Pulmonary artery endothelial cell (primary cell): ENCODE measurements around the gene N4BP2. TPM values are rescaled to one million over a fixed set of nuclear protein-coding genes. Genes with fewer than 3 reads are reported as not detected.

Source experiments
- total RNA-seq: library from RNA; depleted of rRNA; stranded (reverse); fragments of >200 nt; gene quantifications from 2 replicates; pipeline ENCODE4 v1.2.3, GENCODE V29; 2014

Gene N4BP2
- total RNA-seq, 1 donor from 2014 or later: 4.6 TPM

Other genes starting within 250 kb of the N4BP2 start
- 62.8 and 82.1 TPM in 2 replicates for gene PDS5A, start 78.9 kb upstream of the N4BP2 start, total RNA-seq
- gene RHOH, start 140.2 kb downstream of the N4BP2 start, total RNA-seq: not detected in 2 replicates